Measurements from ENCODE around the gene GNAQ.
A peak's percentile ranks its signal among the peaks of the same experiment; 100 is the strongest.
"Not testable (repeated sequence)": the region's sequence is repeated elsewhere in the genome, so short reads cannot be mapped to it uniquely, and the experiment has no call there.

The GNAQ gene

DNA sequence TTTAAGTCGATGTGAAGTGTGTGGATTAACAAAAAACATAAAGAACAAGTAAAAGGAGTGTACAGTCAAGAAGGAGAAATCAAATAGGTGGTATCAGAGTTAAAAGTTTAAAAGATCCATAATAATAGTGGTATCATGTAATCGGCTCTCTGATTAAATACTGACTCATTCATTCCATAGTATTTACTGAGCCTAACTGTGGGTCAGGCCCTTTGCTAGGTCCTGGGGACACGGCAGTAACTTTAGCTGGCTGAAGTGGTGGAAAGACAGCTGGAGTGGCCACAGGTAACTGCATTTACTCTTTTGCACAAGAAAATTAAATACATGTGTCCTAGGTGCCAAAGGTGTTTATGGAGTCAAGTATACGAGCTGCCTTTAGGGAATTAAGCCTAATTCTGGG, 124.0 kb downstream of the GNAQ start:
- FAIRE-seq, result no peak
- DNase-seq (ENCODE audit: low spot score), result no peak

DNA sequence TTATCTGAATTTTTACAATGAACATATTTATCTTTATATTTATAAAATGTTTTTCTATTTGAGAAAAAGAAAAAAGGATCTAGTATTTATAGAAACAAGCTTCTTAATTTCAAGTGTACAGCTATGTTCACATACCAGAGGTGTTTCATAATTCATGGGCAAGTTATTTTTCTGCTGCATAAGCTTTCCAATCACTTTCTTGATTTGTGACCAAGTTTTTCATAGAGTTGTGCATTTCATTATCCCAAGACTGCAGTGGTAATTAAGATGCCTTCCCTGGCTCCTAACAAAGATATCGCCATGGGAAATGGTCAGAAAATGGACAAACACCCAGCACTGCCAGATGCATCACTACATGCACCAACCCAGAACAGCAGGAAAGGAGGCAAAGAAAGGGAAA, 124.6 kb downstream of the GNAQ start:
- DNase-seq (ENCODE audit: low spot score) (no peak), FAIRE-seq (no peak)

DNA sequence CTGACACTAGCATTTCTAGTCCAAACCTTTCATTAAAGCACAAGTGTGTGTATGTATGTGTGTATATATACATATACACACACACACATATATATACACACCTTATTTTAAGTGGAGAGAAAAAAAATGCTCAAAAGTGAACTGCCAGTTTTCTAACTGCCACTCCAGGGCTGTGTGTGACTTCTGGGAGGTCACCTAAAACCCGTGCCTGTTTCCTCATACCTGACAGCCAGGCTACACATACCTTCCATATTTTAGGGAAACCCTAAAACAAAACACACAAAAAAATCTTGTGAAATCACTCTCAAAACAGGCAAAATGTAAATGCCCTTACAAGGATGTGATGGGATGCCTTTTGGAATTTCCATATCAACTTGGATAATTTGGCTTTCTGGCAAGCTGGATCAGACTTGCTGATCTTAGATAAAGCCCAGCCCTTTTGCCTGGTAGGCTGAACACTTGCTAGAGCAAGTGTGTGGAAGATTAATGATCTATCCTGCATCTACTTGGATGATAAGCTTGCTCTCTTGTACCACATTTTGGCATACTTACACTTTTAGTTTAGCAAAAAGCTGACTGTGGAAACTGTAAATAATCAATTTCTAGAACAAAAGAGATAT, 127.8 kb downstream of the GNAQ start:
- DNase-seq (ENCODE audit: low spot score) (no peak), FAIRE-seq (no peak)

DNA sequence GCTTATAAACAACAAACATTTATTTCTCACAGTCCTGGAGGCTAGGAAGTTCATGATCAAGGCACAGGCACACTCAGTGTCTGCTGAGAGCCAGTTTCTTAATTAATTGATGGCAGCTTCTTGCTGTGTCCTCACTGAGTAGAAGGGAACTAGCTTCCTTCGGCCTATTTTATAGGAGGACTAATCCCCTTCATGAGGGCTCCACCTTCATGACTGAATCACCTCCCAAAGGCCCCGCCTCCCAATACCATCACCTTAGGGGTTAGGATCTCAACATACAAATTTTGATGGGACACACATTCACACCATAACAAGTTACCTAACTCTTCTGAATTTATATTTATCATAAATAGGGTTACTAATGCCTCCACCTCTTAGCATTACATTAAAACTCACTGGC, 129.8 kb downstream of the GNAQ start:
- FAIRE-seq (no peak), DNase-seq (ENCODE audit: low spot score) (no peak)

DNA sequence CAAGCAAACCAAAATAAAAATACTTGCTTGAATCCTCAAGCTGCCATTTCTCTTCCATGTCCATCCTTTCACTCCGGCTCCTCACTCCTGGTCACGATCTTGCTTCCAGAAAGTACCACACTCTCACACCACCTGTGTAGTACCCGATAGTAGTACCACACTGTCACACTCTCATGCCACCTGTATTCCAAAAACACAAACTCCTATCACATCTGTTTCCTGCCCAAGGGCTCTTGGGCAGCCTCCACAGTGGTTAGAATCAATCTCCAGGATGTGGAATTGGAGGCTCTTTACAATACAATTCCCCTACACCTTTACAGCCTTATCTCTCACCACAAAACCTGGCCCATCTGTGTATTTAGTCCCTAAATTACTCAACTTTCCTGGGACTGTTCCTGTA, 130.6 kb downstream of the GNAQ start:
- FAIRE-seq (no peak), DNase-seq (ENCODE audit: low spot score) (no peak)

DNA sequence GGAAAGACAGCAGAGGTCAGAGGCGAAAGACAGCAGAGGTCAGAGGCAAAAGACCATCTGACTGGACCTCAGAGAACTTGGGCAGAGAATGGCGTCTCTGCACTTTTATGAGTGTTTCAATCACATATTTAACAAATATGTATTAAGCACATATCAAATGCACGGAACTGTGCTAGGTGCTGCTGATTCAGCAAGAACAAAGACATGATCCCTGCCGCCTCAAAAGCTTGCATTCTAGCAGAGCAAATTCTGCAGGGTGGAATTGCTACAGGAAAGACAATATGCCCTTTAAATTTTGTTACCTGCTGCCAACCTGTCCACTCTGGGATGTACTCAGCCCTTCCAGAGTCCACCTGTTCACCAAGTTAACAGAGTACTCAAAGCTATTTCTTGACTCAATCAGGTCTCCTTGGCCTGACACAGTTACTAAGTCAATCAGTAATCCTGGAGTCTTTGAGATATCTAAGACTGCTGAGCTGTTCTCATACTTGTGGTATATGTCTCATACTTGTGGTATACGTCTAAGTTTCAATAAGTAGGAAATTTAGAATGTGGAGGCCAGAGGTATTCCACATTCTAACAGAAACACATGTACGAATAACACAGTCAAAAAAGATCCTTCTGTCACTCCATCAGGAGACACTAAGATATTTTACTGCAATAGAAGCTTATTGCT, 131.8 kb downstream of the GNAQ start:
- FAIRE-seq (no peak), DNase-seq (ENCODE audit: low spot score) (no peak)

DNA sequence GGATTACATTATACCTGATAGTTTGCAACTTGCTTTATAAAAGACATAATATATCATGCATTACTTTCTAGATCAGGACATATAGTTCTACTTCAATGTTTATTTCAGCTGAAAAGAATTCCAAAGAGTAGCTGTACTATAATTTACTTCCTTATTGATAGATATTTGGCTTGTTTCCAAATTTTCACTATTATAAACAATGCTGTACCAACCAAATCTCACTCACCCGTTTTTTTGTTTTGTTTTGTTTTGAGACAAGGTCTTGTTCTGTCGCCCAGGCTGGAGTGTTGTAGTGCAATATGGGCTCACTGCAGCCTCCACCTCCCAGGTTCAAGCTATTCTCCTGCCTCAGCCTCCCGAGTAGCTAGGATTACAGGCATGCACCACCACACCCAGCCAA, 132.7 kb downstream of the GNAQ start:
- DNase-seq (ENCODE audit: low spot score), result no peak
- no peak for FAIRE-seq

DNA sequence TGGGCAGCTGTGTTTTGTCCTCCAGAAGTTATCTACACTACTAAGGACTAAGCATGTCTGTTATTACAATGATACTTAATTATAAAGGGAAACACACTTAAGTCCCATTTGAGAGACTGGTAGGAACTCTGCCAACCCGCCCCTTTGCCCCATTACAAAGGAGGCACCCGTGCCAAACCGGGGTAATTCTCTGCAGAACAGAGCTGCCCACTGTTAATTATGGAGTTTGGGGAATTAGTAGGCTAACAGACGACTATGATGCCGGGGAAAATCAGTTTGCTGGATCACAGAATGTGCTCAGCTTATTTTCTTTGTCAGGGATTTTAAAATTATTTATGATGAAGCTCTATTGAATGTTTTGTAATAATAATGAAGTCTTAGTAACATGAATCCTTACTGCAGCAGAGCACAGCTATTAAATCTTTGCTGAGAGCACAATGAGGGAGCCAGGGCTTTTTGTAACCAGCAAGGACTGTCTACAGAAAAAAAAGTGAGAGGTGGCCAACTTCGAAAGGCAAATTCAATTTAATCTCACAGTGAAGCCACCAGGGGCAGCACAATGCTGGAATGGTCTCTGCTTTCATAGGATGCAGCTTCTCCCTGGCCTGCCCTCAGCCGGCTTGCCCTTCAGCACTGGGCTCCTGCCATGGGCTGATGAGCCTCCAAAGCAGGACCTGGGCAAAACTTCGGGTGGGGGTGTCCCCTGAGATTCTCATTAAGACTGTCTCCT, 134.5 kb downstream of the GNAQ start:
- FAIRE-seq (no peak), DNase-seq (ENCODE audit: low spot score) (no peak)

DNA sequence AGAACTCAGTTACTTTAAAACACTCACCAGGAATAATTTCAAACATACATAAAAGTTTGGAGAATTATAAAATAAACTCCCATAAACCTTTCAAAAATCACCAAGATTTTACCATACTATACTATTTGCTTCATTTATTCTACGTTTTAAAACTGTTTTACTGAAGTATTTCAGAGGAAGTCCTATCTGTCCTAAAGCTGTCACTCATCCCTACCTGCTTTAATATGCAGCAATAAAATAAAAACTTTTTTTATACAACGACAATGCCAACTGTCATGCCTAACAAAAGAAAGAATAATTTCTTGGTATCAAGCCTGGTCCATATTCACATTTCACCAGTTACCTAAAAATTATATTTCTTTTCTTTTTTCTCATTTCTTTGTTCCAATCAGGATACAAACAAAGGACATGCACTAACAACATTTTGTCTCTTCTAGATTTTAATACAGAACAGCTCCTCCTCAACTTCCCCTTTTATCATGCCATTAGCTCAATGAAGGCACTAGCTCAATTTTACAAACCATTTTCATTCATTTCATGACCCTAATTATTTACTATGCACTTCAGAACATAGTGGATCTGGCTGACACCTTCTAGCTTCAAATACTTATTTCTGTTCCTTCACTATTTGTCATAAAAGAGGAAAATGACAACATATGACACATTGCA, 135.2 kb downstream of the GNAQ start:
- DNase-seq (ENCODE audit: low spot score) (no peak), FAIRE-seq (no peak)

DNA sequence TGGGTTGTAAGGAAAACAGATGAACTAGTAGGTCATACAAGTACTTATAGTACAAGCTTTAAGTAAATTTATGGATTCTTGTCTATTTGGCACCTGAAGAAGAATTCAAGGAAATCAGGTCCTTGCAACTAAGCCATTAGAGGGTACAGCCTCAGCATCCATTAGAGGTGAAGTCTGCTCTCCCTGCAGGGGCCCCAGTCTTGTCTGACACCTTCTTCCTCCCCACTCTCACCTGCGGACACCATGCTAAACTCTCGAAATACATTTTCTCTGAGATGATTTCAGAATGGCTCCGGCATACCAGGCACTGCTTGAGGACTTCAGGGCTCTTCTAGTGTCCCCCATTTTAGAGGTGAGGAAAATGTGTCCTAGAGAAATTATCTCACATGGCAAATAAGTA, 137.9 kb downstream of the GNAQ start:
- DNase-seq (ENCODE audit: low spot score) (no peak), FAIRE-seq (no peak)

DNA sequence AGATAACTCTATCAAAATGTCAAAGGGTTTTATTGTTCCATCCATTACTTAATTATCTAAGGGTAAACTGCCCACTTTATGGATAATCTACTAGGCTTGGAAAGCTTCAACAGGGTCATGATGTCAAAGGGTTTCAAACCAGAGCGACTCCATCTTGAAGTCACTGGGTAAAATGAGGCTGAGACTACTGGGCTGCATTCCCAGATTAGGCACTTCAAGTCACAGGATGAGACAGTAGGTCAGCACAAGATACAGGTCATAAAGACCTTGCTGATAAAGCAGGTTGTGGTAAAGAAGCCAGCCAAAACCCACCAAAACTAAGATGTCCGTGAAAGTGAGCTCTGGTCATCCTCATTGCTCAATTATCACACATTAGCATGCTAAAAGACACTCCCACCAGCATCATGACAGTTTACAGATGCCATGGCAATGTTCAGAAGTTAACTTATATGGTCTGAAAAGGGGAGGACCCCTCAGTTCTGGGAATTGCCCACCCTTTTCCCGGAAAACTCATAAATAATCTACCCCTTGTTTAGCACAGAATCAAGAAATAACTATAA, 138.6 kb downstream of the GNAQ start:
- FAIRE-seq (no peak), DNase-seq (ENCODE audit: low spot score) (no peak)

DNA sequence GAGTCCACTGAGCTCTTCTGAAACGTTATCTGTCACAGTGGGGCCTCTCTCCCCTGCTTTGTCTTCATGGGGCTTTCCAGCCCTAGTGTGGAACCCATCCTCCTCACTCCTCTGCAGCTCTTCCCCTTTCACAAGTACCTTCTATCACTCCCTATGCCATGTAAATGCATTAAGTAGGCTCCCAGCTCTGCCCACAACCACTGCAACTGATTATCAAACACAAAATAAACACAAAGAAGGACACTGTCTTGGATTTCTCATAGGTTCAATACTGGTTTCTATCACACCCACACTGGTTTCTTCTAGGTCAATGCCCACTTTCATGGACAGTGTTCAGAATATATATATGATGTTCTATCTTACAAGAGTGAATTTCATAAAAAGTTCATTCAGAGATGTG, 139.4 kb downstream of the GNAQ start:
- FAIRE-seq (no peak), DNase-seq (ENCODE audit: low spot score) (no peak)

DNA sequence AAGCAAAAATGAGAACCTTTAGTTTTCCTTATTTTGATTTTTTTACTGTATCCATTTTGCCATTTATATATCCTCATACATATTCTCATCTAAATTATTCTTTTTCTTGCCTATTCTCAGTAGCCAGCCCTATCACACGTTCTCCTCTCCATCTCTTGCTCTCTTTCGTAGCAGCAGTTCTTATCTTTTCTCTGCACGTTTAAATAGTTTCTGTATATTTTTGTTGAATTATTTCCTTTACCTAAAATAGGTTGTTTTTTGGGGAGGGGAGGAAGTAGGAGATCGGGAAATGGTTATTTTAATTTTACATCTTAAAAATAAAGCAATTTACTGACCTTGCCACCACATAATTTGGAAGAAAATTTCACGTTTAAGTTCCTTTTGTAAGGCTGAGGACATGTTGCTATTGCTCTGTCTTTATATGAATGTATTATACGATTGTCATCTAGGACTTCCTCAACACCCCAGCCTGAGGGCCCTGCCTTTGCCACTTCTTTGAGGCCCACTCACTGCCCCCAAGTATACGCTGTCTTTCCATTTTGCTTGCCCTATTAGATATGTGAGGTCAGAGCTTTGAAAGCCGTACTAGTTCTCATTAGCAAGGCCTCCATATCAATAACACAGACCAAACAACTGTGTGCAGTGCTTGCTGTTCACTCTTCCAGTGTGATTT, 140.3 kb downstream of the GNAQ start:
- no peak for FAIRE-seq
- DNase-seq (ENCODE audit: low spot score), result no peak

DNA sequence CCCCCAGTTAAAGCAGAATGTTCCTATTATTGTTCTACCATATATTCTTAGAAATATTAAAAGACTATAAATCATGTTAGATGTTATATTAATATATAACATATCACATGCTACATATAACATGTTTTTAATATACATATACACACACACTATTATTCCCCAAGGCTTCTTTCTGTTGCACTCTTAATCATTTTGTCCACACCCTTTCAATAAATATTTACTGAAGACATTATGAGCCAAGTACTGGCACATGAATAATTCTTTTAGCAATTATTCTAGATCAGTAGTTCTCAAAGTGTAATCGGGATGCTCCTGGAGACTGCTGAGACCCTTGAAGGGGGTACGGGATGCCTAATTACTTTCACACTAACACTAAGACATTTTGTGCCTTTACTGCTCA, 143.9 kb downstream of the GNAQ start:
- FAIRE-seq, result no peak
- no peak for DNase-seq (ENCODE audit: low spot score)

DNA sequence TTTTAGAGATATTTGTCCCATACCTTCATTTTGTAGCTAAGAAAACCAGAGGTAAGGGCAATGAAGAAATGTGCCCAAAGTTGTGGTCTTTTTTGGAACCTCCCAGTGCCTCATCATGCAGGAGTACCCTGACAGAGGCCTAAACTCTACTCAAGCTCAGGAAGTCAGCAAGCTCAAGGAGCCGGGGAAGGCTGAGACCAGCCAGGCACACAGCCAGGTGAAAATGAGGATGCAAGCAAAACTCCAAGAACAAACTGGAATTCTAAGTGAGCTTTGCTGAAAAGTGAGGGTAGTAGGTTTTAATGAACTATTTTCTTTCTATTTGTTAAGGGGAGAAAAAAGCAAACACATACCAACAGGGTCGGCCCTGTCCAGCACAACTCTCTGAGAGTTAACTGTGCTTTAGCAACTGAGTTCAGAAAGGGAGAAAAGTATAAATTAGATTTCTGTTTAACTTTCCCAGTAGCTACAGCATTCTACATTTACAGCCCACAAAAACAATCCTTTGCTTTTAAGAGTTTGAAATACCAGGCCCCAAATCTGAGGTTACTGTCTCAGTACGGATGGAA, 146.4 kb downstream of the GNAQ start:
- DNase-seq (ENCODE audit: low spot score) (no peak), FAIRE-seq (no peak)

DNA sequence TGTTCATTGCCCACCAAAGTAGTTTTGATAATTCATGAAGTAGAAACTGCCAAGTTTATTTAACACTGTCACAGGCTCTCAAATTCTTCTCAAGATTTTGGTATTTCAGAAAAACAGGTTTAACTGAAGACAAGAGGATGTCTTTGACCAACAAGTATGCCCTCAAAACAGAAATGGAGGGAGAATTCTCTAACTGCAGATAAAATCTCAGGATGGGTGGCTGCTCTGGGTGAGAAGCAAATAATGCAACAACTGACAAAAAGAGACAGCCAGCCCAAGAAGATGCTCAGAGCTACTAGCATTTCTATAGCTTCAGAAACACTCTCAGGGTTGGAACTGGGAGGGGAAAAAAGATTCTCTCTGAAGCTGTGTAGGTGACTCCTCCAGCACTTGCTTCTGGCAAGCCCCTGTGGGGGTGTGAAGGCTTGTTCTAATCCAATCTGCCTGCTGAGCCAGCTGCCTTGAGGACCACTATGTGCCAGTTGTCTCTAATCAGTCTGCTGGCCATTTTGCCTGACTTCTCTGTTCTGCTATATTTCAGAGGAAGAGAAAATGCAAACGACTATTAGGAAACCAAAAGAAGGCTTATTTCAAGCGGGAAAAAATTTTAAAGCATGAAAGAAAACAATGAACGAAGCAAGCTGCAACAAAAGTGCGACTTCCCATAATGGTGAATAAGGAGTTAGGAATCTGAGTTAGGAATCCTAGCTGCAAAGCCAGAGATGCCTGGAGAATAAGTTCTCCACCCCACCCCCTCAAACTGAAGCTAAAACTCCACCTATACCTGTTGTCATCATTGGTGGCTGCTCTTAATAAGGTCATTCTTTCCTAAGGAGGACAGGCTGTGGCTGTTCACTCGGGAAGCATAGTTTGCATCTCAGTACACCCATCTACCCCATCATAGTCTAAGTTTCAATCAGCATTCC, 147.5 kb downstream of the GNAQ start:
- peak; percentile 42 for DNase-seq (ENCODE audit: low spot score)
- FAIRE-seq, result no peak

DNA sequence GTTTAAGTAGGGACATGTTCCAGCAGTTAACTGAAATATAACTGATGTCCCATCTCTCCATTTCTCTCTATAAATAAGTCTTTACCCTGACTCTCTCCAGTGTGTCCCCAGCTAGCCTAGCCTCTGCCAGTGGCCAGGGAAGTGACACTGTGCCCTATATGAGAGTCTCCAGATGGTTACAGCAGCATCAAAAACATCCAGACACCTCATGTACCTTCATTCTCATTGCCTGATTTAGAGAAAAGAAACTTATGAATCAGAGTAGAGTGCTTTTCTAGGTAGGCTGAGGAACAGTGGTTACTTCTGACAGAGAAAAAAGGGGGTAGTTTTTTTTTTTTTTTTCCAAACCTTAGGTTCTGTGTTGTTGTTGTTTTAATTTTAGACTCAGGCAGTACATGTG, 148.5 kb downstream of the GNAQ start:
- FAIRE-seq, result no peak

DNA sequence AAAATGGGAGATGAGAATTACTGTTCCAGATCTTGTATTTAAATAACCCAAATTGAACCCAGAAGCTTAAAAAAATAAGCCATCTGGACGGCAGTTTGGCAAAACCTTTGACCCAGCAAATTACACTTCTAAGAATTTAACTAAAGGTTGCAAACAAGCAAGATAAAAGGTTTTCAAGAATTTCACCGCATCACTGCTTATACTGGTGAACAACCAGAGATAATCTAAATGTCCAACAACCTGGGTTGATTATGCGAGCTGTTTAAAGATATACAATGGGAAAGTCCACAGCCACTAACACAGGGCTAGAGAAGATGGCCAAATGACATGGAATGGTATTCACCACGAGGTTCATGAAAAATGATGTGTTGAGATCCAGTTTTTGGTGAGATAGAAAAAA, 149.3 kb downstream of the GNAQ start:
- no peak for FAIRE-seq
- DNase-seq (ENCODE audit: low spot score), result no peak

More for the DNA sequence above, 148.5 kb downstream of the GNAQ start:
- no peak for DNase-seq (ENCODE audit: low spot score)

DNA sequence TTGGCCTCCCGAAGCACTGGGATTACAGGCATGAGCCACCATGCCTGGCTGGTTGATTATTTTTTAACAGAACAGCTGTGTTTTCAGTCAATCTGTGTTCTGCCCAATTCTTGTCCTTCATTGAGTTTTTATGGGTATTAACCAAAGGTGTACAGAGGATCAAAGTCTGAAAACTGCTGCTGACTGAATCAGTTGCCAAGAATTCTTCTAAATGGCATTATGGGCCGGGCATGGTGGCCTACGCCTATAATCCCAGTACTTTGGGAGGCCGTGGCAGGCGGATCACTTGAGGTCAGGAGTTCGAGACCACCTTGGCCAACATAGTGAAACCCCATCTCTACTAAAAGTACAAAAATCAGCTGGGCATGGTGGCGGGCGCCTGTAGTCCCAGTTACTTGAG, 150.0 kb downstream of the GNAQ start:
- DNase-seq (ENCODE audit: low spot score); FAIRE-seq: not testable (repeated sequence)

DNA sequence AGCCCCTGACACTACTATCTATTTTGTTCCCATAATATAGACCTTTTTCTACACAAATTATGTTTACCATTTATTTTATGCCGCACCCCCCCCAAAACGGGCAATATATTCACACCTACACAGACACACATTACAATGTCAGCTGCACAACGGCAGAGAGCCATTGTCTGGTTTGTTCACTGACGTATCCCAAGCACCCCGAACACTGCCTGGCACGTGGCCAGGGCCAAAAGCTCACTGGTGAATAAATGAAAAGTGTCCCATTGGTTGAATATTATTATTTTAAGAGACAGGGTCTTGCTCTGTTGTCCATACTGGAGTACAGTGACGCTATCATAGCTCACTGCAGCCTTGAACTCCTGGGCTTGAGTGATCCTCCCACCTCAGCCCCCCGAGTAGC, 150.5 kb downstream of the GNAQ start:
- DNase-seq (ENCODE audit: low spot score) (no peak), FAIRE-seq (no peak)

Measured in urothelium cell line (cell line).